ENCODE measurements around the gene RARS1.
A peak's percentile ranks its signal among the peaks of the same experiment; 100 is the strongest.

Gene RARS1

DNA sequence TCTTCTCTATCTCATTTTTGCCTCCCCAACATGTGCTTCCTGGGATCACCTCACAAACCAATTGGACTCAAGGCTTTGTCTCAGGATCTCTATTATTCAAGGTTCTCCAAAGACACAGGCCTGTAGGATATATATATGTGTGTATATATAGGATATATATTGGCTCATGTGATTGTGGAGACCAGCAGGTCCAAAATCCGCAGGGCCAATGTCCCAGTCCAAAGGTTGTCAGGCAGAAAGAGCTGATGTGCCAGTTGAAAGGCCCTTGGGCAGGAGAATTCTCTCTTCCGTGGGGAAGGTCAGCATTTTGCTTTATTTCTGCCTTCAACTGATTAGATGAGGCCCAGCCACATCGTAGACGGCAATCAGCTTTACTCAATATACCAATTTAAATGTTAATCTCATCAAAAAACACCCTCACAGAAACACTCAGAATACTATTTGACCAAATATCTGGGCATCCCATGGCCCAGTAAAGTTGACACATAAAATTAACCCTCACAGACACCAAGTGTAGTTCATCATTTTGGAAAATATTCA lies 41.6 kb downstream of the RARS1 start:
- no peak overlapping the region for H3K27ac ChIP-seq
- ChIA-PET CTCF (interaction anchor here (0.6 kb wide), 1 partner anchor 1850 kb away, joined by 4 read pairs; no protein-coding TSS in a partner anchor), POLR2A (ENCODE audit: low non-redundant PET) (no interaction called here)
- TF ChIP-seq, protein P1, sequence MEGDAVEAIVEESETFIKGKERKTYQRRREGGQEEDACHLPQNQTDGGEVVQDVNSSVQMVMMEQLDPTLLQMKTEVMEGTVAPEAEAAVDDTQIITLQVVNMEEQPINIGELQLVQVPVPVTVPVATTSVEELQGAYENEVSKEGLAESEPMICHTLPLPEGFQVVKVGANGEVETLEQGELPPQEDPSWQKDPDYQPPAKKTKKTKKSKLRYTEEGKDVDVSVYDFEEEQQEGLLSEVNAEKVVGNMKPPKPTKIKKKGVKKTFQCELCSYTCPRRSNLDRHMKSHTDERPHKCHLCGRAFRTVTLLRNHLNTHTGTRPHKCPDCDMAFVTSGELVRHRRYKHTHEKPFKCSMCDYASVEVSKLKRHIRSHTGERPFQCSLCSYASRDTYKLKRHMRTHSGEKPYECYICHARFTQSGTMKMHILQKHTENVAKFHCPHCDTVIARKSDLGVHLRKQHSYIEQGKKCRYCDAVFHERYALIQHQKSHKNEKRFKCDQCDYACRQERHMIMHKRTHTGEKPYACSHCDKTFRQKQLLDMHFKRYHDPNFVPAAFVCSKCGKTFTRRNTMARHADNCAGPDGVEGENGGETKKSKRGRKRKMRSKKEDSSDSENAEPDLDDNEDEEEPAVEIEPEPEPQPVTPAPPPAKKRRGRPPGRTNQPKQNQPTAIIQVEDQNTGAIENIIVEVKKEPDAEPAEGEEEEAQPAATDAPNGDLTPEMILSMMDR (conservative IDR thresholded peaks at IDR 0.05; ENCODE audit: low read depth), result no peak
- no peak for DNase-seq (ENCODE audit: low spot score)

DNA sequence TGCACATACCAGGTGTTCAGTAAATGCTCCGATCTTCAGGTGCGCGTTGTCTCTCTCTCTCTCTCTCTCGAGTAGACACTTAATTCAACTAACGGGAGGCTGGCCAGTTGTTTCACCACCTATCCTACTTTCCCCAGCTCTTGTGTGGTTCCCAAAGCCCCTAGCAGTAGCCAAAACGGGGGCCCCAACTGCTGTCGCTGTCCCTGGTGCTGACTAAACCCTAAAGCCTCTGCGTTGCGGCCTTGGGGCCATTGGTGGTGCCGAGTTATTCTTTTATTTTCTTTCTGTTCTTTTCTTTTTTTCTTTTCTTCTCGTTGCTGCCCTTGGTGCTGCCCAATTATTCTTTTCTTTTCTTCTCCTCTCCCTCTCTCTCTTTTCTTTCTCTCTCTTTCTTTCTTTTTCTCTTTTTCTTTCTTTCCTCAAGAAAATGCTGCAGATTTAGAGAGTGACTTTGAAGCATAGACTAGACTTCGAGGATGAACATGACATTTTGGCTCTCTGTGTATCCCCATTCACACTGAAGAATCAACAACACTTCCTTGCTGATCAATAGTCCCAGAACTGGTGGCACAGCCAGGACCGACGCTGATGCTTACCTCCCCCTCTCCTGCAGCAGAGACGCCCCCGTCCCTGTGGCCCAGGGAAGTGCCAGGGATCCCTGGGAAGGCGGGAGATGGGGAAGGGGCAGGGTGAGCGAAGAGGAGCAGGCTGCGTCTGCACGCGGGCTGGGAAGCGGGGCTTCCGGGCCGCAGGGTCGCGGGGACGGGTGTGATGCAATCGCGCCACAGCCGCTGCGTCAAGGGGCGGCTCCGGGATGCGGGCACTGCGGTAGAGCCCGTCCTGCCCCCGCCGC lies 42.5 kb downstream of the RARS1 start, which contains the start of gene FBLL1:
Gene FBLL1, plus strand, starts transcription at position 785 of the 853 bp plus-strand sequence. CDS start 200 bp downstream, outside the sequence.
- POLR2A ChIA-PET (ENCODE audit: low non-redundant PET), result no interaction called here
- DNase-seq (ENCODE audit: low spot score), result peak; percentile 31
- CTCF ChIA-PET, result no interaction called here
- TF ChIP-seq, protein P1 (conservative IDR thresholded peaks at IDR 0.05; ENCODE audit: low read depth), result no peak
- H3K27ac ChIP-seq, result no peak within 1 kb of the TSS

DNA sequence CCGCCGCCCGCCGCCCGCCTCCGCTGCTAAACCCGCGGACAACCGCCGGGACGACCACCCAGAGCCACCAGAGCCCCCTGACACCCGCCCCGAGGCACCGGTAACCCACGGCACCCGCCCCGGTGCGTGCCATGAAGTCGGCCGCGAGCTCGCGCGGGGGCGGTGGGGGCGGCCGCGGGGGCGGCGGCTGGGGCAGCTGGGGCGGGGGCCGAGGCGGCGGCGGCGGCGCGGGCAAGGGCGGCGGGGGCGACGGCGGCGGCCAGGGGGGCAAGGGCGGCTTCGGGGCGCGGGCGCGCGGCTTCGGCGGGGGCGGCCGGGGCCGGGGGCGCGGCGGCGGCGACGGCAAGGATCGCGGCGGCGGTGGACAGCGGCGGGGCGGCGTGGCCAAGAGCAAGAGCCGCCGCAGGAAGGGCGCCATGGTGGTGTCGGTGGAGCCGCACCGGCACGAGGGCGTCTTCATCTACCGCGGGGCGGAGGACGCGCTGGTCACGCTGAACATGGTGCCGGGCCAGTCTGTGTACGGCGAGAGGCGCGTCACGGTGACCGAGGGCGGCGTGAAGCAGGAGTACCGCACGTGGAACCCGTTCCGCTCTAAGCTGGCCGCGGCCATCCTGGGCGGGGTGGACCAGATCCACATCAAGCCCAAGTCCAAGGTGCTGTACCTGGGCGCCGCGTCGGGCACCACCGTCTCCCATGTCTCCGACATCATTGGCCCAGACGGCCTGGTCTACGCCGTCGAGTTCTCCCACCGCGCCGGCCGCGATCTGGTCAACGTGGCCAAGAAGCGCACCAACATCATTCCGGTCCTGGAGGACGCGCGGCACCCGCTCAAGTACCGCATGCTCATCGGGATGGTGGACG lies 43.3 kb downstream of the RARS1 start:
- H3K27ac ChIP-seq, result no peak overlapping the region
- DNase-seq (ENCODE audit: low spot score), result no peak
- ChIA-PET POLR2A (ENCODE audit: low non-redundant PET) (interaction anchor here (0.5 kb wide), 1 partner anchor 1054 kb away, joined by 4 read pairs; the partner anchor contains the start of gene SPDL1), CTCF (interaction anchor here (0.5 to 1.0 kb wide), 2 partner anchors 13 to 29 kb away, joined by 4 to 6 read pairs; no protein-coding TSS in a partner anchor)
- TF ChIP-seq, protein P1 (conservative IDR thresholded peaks at IDR 0.05; ENCODE audit: low read depth), result no peak

DNA sequence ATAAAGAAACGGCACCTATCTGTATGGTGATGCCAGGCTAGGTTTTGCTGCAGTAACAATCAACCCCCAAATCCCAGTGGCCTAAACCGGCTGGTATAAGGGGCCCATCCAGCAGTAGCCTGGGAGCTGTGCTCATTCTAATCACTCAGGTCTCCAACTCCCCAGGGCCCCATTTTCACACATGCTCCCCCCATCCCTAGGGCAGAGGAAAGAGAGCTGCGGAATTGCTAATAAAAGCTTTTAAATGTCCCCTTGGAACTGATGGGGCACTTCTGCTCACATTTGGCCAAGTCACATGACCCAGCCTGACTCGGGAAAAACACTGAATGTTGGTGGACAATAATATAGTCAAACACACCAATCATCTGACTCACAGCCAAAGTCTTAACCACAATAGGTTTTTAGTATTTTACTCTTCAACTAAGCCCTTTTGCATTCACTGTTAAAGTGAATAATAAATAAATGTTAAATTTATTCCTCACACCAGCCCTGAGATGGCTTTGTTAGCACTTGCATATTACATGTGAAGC lies 44.4 kb downstream of the RARS1 start:
- no peak overlapping the region for H3K27ac ChIP-seq
- POLR2A ChIA-PET (ENCODE audit: low non-redundant PET), result no interaction called here
- TF ChIP-seq, protein P1 (conservative IDR thresholded peaks at IDR 0.05; ENCODE audit: low read depth), result no peak
- CTCF ChIA-PET, result no interaction called here
- no peak for DNase-seq (ENCODE audit: low spot score)

DNA sequence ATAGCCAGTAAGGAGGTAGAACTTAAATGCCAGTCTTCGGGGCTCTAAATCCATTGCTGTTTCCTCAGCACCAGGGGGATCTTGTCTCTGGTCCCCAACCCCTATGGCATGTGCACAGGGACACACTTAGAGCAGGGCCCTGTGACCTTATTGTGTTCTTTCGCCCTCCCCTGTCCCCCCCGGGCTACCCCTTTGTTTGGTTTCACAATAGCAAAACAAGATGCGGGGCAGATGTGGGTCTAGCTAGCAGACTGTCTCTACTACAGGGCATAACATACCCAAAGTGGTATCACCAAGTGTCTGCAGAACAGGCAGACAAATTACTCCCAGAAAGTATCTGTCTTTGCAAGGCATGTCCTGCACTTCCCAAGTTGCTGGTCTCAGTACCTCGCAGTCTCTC lies 44.9 kb downstream of the RARS1 start:
- no peak for DNase-seq (ENCODE audit: low spot score)
- CTCF ChIA-PET, result no interaction called here
- POLR2A ChIA-PET (ENCODE audit: low non-redundant PET), result no interaction called here
- TF ChIP-seq, protein P1 (conservative IDR thresholded peaks at IDR 0.05; ENCODE audit: low read depth), result no peak
- H3K27ac ChIP-seq, result no peak overlapping the region
